ENCODE data around the gene BAIAP2L1.
"Not testable (repeated sequence)": the region's sequence is repeated elsewhere in the genome, so short reads cannot be mapped to it uniquely, and the experiment has no call there.

The BAIAP2L1 gene

DNA sequence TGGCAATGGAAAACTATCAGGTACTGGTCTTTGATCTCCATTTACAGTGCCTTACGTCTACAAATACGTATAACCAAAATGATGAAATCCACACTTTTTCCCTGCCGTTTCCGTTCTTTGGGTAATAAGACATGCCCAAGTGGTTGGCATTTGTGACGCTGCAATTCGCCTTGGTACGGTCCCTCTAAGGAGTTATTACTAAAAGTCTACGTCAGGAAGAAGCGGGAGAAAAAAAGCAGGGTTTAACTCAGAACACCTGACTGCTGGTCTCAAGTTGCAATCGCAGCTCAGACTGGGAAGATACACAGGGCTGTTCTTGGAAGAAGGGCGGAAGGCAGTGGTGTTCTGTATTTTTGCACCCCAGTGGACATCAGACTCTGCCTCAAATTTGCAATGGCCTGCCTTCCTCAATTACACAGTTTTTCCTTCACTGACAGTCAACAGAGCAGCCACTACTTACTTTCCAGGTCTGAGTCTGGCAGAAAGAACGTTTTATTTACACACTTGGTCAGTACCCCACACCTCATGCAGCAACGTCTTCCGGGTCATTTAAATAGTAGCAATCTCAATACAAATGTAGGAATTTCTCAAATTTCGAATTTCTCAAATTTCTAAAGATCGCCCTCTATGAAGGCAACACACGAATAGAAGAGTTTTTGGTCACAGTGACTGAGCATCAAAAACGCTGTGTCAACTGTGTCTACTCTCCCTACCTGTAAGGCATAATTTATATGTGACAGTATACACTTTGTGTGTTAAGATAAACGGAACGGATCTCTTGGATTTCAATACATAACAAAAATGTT, 2.1 kb downstream of the BAIAP2L1 start:
- peak; percentile 3 to 49 for DNase-seq

DNA sequence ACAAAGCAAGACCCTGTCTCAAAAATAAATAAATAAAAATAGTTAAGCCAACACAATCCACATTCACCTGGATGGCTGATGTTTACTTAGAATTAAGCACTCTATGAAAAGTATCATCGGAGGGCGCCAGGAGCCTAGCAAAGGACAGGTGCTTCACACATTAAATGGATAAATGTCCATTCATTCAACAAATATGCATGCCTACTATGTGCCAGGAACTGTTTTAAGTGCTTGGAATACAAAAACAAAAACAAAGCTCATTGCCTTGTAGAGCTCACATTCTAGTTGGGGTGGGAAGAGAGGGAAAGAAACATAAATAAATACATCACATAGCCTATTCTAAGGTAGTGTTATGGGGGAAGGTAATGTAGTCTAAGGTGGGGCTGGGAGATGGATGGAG, 4.1 kb downstream of the BAIAP2L1 start:
- DNase-seq, result no peak

DNA sequence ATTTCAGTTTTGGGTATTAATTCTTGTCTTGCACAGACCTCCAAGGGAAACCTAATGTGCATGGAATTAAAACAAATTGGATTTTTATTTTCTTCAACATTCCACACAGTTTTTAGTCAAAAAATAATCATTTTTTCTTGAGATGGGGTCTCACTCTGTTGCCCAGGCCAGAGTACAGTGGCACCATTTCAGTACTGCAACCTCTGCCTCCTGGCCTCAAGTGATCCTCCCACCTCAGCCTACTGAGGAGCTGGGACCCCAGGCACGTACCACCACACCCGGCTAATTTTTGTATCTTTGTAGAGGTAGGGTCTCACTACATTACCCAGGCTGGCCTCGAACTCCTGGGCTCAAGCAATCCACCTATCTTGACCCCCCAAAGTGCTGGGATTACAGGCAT, 4.9 kb downstream of the BAIAP2L1 start:
- DNase-seq, result no peak

DNA sequence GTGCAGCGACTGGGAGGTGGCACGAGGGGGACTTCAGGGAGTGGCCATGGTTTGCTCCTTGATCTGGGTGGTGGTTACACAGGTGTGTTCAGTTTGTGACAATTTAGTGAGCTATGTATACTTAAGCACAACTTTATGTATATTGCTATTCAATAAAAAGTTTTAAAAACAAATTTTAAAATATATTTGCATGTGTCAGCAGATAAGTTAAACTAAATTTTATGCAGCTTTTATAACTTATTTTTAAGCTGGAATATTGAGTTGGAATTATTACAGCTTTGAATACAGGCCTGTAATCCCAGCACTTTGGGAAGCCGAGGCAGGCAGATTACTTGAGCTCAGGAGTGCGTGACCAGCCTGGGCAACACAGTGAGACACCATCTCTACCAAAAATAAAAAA, 5.4 kb downstream of the BAIAP2L1 start:
- DNase-seq, result no peak

DNA sequence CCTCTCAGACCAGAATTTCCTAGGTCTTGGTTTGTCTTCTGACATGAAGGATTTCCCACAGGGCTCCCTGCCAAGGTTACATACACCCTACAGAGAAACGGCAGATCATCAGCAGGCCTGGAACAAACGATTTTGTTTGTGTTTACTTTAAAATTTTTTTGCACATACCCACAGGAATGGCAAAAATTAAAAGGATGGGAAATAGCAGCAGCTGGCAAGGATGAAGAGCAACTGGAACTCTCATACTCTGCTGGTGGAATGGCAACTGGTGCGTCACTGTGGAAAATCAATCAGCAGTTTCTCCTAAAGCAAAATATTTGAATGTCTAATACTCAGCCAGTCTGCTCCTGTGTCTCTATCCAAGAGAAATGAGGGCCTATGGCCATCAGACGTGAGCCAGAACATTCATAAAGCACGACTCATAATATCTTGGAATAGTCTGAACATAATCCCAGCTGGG, 6.5 kb downstream of the BAIAP2L1 start:
- no peak for DNase-seq

DNA sequence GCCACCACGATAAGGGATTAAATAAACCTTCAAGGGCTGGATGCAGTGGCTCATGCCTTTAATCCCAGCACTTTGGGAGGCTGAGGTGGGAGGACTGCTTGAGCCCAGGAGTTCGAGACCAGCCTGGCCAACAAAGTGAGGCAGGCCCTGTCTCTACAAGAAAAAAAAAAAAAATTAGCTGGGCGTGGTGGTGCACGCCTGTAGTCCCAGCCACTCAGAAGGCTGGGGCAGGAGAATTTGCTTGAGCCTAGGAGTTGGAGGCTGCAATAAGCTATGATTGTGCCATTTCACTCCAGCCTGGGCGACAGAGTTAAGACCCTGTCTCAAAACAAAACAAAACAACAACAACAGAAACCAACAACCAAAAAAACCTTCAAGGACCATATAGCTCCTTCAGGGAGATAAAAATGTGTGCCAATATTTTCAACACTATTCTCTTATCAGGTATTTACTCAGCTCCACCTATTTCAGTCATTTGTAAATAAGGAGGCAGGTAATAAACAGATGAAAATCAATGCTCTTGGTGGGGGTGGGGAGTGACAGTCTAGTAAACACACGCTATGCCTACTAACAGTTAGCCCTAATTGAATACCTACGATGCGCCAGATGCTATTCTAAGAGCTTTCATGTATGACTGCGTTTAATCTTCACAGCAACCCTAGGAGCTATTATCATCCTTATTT, 13.2 kb downstream of the BAIAP2L1 start:
- peak; percentile 12 to 42 for DNase-seq

DNA sequence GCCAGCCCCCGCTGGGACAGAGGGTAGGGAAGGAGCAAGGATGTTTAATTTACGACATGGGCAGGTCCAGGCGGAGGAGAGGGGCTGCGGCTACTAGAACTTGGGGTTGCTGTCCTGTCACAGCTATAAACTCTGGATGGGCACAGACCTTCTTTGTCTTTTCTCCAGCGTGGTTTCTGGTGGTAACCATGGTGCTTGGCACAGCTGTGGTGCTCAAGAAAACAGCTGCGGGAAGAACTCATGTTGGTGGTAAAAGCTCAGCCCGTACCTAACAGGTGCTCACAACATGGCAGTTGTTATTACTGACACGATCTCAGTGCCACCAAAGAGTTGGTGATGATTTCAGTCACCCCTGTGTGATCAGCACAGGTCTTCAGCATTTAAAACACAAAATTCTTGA, 13.8 kb downstream of the BAIAP2L1 start:
- DNase-seq, result no peak

DNA sequence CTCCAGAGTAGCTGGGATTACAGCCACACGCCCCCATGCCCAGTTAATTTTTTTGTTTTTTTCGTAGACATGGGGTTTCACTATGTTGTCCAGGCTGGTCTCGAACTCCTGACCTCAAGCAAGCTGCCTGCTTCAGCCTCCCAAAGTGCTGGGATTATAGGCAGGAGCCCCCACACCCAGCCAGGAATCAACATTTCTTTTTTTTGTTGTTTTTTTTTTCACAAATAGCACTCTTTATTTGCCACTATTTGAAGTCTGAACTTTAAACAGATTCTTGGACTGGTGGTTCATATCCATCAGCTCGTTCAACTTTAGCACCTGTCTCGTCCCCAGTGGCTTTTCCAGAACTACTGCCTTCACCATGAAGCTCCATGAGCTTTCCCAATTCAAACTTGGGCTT, 15.4 kb downstream of the BAIAP2L1 start:
- not testable (repeated sequence) for DNase-seq

DNA sequence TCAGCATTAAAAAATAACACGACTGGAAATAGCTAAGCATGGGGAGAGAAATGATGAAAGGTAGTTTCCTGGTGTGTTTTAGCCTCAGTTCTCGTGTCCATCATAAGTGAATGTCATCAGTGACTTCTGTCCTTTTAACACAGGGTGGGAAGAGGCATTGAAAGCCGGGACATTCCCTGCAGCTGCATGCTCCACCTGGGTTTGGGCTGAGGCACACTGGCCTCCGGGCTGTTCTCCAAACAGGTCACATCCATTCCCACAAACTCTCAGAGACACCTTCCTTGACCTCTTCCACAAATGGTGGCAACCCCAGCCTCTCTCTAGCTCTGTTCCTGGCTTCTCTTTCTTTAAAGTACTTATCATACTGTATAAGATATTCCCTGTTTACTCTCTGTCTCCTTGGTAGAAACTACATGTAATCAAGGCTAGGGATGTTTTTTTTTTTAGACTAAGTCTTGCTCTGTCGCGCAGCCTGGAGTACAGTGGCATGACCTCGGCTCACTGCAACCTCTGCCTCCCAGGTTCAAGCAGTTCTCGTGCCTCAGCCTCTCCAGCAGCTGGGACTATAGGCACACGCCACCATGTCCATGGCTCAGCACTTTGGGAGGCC, 22.6 kb downstream of the BAIAP2L1 start:
- no peak for DNase-seq

DNA sequence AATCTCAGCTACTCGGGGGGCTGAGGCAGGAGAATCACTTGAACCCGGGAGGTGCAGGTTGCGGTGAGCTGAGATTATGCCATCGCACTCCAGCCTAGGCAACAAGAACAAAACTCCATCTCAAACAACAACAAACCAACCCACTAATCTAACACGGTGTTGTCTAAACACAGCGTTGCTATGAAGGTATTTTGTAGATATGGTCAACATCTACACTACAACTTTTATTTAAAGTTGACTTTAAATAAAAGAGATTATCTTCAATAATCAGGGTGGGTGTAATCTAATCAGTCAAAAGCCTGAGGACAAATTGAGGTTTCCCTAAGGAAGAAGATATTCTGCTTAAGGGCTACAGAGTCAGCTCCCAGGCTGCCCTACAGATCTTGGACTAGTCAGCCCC, 24.2 kb downstream of the BAIAP2L1 start:
- DNase-seq, result no peak

DNA sequence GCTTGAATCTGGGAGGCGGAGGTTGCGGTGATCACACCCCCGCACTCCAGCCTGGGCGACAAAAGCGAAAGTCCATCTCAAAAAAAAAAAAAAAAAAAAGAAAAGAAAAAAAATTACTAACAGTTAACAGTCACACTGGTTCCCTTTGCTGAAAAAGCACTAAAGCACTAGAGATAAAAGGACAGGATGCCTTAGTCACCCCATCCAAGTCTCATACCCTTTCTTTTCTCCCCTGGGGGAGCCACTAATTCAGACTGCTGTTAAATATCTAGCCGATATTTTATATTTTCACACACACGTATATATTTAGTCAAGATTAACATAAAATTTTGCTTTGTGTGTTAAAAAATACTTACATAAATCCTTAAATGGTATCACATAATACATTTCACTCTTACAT, 25.2 kb downstream of the BAIAP2L1 start:
- DNase-seq, result no peak

DNA sequence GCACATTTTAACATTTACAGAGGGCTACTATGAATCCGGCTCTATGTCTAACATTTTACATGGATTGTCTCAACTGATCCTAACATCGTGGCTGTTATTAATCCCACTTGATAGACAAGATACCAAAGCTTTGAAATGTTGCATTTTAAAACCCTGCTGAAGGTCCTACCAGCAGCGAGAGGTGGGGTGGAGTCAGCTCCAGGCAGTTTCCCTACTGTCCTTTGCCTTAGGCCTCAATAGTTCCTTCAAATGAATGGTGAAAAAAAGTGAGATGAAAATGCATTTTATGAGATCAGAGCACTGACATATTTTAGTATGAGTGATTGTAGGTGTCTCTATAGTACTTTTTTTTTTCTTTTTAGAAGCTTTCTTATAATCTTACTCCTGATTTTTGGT, 26.6 kb downstream of the BAIAP2L1 start:
- no peak for DNase-seq

DNA sequence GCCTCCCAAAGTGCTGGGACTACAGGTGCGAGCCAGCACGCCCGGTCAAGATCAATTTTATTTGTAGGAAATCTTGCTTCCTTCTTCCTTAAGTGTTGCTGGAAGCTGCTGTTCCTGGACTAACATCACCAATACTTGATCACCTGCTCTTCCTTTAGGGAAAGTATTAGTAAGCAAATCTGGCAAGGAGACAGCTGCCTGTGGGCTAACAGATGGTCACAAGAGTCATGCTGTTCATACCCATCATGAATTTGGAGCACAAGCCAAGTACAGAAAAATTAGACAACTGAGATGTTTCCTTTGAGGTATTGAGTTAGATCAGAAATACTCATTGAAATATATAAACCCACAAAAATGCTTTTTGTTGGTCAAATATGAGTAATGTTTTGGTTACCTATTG, 27.9 kb downstream of the BAIAP2L1 start:
- peak in 1 of 2 experiments; percentile 18 for DNase-seq

DNA sequence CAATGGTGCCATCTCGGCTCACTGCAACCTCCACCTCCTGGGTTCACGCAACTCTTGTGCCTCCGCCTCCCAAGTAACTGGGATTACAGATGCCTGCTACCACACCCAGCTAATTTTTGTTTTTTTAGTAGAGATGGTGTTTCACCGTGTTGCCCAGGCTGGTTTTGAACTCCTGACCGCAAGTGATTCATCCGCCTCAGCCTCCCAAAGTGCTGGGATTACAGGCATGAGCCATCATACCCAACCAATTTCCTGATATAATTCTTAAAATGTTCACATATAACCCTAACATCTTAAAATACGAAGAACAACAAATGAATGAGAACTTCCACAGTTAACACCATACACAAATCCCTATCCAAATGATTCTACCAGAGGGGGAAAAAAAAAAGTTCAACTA, 31.2 kb downstream of the BAIAP2L1 start:
- DNase-seq, result no peak

DNA sequence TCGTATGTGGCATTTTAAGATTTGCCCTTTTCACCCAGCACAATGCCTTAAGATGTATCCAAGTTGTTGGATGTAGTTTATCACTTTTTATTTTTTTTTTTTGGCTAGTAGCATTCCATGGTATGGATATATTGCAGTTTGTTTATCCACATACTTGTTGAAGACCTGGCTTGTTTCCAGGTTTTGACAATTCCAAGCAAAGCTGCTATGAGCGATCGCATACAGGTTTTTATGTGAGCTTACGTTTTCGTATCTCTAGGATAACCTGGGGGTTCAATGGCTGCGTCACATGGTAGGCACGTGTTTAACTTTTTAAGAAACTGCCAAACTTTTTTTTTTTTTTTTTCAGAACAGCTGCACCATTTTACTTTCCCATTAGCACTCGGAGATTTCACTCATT, 32.2 kb downstream of the BAIAP2L1 start:
- no peak for DNase-seq

DNA sequence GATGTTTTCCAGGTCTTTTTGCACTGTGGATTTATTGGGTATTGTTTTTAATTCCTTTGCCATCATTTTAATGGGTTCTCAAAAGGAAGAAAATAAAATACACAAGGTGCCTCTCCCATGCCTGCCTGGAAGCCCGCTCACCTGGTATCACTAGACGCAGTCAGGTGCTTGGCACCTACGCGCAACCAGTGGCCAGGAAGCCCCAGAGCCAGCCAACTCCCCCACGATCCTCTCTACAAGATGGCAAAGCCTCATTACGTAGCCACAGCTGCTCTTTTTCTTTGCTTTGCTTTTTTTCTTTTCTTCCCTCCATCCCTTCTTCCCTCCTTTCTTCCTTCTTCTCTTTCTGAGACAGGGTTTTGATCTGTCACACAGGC, 34.3 kb downstream of the BAIAP2L1 start:
- no peak for DNase-seq

DNA sequence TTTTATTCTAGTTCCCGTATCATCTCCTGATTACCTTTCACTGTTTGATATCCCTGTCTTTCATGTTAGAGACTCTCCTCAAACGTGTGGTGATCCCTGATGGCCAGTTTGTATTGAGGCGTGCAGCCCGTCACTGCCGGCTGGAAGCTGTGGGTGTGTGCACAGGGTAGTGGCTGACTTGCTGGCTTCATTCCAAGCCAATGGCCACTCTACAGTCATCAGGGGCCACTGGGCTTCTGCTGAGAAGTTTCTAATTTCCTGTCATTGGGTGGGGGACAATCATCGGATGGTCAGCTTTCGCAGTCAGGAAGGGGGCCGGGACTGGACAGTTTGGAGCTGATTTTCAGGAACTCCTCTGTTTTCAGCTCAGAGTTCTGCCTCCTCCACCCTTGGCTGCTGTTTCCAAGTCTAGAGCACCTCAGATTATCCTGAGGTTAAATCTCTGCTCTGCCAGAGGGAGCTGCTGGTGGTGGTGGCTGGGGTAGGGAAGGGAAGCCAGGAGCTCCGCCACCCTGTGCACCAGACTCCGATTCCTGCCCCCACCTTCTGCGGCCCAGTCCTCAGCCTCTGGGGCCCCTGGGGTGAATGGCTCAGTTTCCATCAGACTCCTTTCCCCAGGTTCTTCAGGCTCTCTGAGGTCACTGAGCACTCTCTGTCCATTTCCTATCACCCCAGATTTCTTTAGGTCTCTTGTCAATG, 34.9 kb downstream of the BAIAP2L1 start:
- DNase-seq, result no peak

DNA sequence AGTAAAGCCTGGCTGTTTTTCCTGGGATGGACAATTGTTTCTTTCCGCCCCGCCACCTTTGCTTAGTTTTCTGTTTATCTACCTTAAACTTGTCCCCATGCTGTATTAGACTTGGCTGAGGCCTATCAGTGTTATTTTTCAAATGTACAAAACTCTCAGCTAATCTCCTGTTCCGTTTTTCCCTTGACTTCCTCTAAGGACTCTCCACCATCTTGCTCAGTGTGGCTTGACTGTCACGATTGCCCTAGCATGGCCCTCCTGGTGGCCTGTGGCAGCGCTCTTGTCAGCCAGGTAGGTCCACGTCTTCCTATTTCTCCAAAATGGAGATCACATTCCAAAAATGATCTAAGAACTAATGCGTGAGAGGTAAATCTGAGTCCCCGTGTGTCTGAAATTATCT, 36.7 kb downstream of the BAIAP2L1 start:
- no peak for DNase-seq

DNA sequence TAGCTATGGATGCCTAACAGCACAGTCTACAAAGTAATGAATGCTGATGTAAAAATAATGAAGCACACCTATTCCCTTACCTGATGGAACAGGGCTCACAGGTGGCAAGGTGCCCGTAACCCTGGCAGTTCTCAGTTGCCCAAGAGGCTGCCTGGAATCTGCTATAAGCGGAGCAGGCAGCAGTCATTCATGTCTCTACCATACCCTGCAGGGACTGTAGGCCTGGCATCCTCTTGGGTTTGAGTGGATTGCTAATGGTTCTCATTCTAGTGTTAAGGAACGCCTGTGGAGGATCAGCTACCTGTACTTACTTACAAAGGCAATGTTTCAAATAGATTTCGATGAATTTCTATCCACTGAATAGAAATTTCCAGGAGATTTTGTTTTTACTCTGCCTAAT, 38.4 kb downstream of the BAIAP2L1 start:
- DNase-seq, result no peak

DNA sequence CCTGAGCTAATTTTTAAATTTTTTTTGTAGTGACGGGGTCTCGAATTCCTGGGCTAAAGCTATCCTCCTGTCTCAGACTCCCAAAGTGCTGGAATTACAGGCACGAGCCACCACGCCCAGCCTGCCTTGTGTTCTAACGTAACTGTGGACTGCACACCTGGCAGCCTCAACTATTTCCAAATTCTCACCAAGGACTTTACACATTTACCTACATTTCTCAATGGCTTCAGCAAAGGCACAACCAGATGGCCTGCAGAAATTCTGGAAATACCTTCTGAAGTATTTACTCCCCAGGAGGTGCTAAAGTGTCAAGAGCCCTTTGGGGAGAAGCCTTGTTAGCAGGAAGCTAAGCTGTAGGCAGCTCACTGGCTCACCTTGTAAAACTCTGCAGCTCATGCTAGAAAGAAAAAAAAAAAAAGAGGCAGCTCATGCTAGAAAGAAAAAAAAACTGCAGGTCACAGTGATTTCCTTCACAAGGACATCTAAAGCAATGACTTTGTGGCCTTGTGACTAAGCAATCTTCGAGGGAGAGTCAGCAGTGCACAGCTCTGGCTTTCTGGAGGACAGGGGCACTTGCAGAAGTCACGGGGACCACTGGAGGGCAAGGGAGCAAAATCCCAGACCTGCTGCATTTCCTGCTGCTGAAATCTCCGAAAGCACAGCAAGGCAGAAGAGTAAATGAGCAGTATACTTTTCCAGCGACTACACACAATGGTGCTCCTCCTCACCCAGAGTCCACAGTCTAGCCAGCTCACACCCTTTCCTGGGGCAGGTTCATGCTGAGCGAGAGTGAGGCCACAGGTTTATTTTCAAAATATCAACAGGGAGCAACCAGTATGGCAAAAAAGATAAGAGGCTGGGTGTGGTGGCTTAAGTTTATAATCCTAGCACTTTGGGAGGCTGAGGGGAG, 40.4 kb downstream of the BAIAP2L1 start:
- DNase-seq, result no peak

DNA sequence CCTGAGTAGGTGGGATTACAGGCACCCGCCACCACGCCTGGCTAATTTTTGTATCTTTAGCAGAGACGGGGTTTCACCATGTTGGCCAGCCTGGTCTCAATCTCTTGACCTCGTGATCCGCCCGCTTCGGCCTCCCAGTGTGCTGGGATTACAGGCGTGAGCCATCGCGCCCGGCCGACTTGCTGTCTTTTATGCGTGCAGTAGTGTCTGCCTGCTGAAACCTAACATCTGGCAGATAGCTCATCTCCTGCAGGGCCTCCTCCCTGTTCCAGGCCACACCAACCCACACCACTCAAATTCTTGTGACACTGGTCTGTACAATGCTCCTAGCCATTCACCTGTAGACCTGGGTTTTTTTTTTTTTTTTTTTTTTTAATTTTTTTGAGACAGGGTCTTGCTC, 41.5 kb downstream of the BAIAP2L1 start:
- DNase-seq, result no peak

DNA sequence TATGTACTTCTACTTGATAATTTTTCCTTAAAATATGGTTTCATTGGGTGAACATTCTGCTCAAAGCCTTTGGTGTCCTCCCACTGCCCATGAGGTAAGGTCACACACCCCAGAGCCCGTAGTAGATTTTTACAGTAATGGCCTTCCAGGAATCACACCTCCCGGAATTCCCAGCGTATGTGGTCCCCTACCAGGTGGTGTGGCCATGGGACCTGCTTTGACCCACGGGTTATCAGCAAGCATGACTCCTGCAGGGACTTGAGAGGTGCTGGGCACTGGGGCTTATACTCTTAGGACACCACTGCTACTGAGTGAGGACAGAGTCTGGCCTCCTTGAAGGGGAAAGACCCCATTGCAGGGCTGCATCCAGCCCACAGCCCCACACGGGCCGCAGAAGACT, 42.2 kb downstream of the BAIAP2L1 start:
- no peak for DNase-seq
